Measurements from ENCODE around the gene CTBP1.
A peak's percentile ranks its signal among the peaks of the same experiment; 100 is the strongest.
"Not testable (repeated sequence)": the region's sequence is repeated elsewhere in the genome, so short reads cannot be mapped to it uniquely, and the experiment has no call there.

The CTBP1 gene

GRCh38 chr4:1248245-1249147, at the start of gene CTBP1:
Gene CTBP1, minus strand, starts transcription at chr4:1249130. Its CDS starts 7,799 bp downstream, at chr4:1241331.
- DNase-seq: peak; percentile 67

DNA sequence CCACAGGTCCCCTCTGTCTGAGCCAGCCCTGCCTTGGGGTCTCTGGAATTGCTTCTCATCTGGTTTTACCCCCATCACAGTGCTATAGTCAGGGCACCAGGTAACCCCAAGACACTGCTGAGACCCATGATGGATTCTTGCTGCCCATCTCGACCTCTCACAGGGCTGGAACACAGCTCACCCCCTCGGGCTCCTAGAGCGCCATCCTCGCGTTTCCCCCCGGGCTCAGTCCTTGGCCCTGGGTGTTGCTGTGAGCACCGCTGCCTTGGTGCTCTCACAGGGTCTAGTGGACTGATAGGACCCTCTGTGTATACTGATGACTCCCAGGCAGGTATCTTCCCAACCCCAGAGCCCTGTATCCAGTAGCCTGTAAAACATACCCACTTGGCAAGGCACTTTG, 49.5 kb upstream of the CTBP1 start:
- DNase-seq: no peak

- DNase-seq: no peak
Measured at GRCh38 chr4:1297456-1298325, 48.8 kb upstream of the CTBP1 start.

- no peak for DNase-seq
Measured at GRCh38 chr4:1297023-1297395, 48.1 kb upstream of the CTBP1 start.

DNA sequence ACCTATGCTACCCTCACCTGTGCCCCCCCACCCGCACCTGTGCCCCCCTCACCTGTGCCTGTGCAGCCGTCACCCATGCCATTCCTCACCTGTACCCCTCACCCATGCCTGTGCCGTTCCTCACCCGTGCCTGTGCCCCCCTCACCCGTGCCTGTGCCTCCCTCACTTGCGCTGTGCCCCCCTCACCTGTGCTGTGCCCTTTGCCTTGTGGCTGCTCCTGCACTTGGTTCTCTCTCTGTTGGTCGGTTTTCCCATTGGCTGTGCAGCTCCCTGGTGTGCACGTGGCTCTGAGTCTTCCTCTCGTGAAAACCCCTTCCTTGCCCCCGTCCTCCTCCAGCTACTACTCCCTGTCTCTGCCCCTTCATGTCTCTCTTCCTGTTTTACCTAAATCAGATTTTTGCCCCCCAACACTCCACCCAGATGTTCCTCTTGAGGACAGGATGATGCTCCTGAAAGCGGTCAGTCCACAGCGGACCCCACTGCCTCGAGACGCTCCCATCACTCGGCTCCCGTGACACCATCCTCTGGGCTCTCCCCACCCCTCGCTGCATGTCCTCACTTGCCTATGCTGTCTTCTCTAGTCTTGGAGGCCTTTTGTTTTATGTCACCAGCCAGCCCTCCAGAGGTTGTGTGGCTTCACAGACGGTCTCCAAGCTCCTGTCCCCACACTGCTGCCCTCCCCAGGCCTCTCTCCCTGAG, 47.5 kb upstream of the CTBP1 start:
- DNase-seq: no peak

GRCh38 chr4:1295405-1296055, 46.6 kb upstream of the CTBP1 start:
- DNase-seq: no peak

DNA sequence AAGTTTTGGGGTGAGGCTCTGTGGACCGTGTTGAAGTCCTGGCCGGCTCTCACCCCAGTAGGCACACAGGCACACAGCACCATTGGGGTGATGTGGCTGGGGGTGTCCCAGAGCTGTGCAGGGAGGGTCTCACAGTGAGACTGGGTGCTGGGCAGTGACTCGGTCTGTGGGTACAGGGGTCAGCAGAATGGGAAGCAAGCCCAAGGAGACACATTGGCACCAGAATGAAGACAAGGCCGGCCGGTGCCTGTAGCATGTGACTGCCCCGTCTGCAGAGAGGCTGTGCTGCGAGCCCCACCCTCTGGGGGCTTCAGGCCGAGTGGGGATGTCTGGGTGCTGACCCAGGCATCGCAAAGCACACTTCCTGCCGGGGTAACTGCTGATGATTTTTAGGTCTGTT, 46.0 kb upstream of the CTBP1 start:
- no peak for DNase-seq

DNA sequence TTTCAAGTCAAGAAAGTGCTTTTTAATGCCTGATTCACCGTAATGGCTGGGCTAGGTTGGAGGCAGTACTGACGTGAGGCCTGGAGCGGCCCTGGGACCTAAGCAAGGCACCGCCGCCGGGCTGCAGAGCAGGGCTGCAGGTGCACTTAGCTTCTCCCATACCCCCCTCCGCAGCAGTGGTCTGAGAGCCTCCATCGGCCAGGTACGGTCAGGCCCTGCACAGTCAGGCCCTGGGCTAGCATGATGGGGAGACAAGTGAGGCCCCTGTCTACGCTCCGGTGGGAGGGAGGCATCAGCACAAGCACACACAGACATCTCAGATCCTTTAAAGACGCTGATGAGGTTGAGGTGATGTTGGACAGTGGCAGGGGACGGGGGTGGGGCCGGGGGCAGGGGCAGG, 45.5 kb upstream of the CTBP1 start:
- no peak for DNase-seq

DNA sequence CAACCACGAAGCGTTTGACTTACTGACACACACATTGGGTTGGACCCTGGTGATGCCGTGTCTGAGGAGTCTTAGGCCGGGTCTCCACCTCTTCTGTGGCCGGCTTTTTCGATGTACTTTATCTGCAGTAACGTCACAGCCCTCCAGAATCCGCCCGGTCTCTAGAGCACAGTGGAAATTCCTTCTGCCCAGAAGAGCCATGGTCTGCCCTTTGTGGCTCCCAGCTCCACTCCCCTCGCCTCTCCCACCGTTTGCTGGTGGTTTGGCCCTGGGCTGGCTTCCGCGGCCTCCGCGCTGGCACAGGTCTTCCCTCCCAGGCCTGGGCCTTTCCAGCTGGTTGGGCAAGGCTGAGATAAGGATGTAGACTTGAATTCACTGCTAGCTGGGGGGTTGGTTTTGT, 45.1 kb upstream of the CTBP1 start:
- no peak for DNase-seq

GRCh38 chr4:1293531-1293941, 44.6 kb upstream of the CTBP1 start:
- no peak for DNase-seq

DNA sequence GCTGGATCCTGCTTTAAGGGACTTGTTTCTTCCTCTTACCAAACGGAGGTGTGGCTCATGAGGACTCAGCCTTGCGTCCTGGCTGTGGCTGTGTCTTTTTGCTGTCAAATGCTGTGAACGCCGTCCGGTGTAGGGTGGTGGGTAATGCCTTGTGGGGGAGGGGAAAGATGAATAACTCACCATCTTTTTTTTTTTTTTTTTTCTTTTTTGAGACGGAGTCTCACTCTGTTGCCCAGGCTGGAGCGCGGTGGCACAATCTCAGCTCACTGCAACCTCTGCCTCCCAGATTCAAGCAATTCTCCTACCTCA, 43.7 kb upstream of the CTBP1 start:
- DNase-seq: not testable (repeated sequence)

- no peak for DNase-seq
Measured at GRCh38 chr4:1291996-1292702, 43.2 kb upstream of the CTBP1 start.

DNA sequence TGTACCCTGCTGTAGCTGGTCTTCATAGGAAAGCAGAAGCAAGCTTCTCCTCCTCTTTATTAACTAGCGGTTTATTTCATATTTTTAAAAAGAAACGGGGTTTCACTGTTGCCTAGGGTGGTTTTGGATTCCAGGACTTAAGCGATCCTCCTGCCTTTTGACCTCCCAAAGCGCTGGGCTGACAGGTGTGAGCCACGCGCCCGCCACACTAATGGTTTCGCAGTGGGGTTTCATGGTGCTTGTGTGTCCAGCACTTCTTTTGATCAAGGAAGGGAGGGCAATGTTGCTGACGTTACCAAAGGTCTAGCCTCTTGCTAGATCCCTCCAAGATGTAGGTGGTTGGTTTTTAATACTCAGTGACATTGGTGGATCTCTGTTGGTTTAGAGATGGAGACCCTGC, 42.2 kb upstream of the CTBP1 start:
- no peak for DNase-seq

DNA sequence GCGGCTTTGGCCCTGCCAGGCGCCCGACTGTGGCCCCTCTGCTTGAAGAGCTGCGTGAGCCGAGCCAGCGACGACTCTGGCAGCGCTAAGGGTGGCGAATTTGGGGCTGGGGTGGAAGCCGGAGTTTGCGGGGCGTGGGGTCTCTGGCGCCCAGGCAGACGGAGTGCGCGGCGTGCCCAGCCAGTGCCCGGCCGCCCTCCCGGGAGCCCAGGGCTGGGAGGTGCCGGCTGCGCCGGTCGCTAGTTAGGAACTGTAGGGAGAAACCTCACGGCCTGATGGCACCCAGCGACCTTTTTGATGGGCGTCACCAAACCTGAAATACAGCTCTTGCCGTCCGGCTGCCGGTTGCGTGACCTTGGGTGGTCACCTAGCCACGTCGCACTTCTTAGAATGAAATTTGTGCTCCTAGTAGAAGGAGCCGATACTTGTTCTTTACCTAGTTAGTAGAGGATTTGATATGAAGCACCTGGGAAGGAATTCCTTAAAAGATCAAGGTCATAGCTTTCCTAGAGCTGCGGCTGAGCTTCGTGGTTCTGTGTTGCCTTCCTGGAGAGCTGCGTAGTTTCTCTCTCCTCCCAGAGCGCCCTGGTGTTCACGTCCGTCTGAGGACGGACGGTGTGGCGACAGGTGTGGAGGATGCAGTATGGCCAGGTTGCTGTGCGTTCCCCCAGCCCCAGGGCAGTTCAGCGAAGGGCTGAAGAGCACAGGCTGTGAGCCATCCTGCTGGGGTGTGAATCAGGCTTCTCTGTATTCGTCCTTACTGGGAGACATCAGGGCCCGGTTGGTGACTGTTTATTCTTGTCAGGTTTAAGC, 41.4 kb upstream of the CTBP1 start:
- DNase-seq: no peak

GRCh38 chr4:1289207-1290164, 40.6 kb upstream of the CTBP1 start, which contains the start of gene MAEA:
Gene MAEA, plus strand, starts transcription at chr4:1289891. Its CDS starts 23 bp downstream, at chr4:1289914.
- peak; percentile 95 for DNase-seq

GRCh38 chr4:1288786-1289185, 39.9 kb upstream of the CTBP1 start:
- no peak for DNase-seq

DNA sequence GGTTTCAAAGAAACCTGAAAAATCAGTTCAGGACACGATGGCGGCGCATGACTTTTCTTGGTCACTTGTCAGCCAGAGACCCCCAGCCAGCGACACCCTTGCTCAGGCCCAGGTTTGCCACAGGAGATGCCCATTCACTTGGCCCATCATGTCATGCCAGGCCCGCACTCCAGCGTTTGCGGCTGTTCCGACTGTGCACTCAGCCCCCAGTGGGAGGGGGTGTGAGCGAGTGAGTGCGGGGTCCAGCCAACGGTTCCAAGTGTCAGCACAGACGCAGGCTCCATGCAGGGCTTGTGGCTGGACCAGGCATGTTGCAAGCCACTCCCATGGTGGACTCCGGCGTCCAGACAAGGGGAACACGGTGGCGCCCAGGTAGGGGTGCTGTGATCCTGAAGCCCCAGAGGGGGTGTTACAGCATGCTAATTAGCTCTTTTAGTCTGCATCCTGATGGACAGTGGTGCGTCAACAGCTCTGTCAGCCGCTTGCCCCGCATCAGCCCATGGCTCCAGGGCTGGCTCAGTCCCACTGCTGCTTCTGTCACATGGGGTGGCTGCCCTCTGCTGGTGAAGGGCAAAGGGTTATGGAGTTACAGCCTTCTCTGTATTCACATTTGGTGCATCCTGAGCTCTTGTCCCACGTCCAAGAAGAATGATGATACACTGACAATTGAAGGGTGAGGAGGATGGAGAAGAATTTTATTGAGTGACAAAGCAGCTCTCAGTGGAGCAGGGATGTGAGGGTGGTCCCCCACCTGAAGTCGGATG, 37.0 kb upstream of the CTBP1 start:
- DNase-seq: no peak

GRCh38 chr4:1285151-1285789, 36.3 kb upstream of the CTBP1 start:
- DNase-seq: no peak

DNA sequence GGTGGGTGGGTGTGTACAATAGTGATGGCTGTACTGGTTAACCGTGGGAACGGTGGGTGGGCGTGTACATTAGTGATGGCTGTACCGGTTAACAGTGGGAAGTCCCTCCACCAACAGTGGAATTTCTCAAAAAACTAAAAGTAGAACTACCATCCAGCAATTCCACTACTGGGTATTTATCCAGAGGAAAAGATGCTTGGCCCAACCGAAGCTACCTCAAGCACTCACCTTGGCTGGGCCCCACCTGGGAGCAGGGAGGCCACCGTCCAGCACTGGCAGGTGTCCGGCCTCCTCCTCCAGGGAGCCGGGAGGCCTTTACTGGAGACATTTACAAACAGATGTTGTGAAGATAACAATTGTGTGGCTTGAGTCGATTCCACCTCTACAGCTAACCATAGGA, 34.8 kb upstream of the CTBP1 start:
- no peak for DNase-seq

All from NCI-H1092 (cell line).